Activated CD4-positive, alpha-beta T cell treated with anti-CD3 and anti-CD28 coated beads for 36 hours (primary cell): ENCODE measurements around the gene PRR12. TPM values are rescaled to one million over a fixed set of nuclear protein-coding genes. Genes with fewer than 3 reads are reported as not detected.

Experiments
- ATAC-seq: fragments of 200-7000 bp; cut with Tn5 transposase; one replicate; pipeline ENCODE4 v1.10.0; 2021; ENCODE audit warnings: mild to moderate bottlenecking, moderate library complexity
- CTCF ChIA-PET: fragments of 350-600 bp; sonication (Branson Sonifier 250); formaldehyde crosslinking; loops from one replicate; lab custom pipeline; 2021; ENCODE audit warnings: antibody characterized with exemption; lab: Charles Lee
- POLR2A ChIA-PET: fragments of 350-600 bp; sonication (Branson Sonifier 250); formaldehyde crosslinking; loops from one replicate; lab custom pipeline; 2021; ENCODE audit warnings: antibody characterized with exemption, inconsistent platforms; lab: Charles Lee
- DNase-seq: peaks from one replicate; pipeline ENCODE4 v3.0.0-alpha.2; 2020
- H3K27ac Mint-ChIP-seq: one replicate; pipeline ENCODE4 v1.8.0; 2021; ENCODE audit warnings: mixed read lengths
- H3K27me3 Mint-ChIP-seq: one replicate; pipeline ENCODE4 v1.8.0; 2021; ENCODE audit warnings: mixed read lengths
- H3K36me3 Mint-ChIP-seq: one replicate; pipeline ENCODE4 v1.8.0; 2021; ENCODE audit warnings: low read depth, mixed read lengths
- H3K4me1 Mint-ChIP-seq: one replicate; pipeline ENCODE4 v1.8.0; 2021; ENCODE audit warnings: mixed read lengths
- H3K4me3 Mint-ChIP-seq: one replicate; pipeline ENCODE4 v1.8.0; 2021; ENCODE audit warnings: mild to moderate bottlenecking, moderate library complexity, mixed read lengths
- H3K9me3 Mint-ChIP-seq: one replicate; pipeline ENCODE4 v1.8.0; 2021; ENCODE audit warnings: low read depth, mixed read lengths
- intact Hi-C, 2 experiments: fragments of 100-400 bp; cut with DNase I in 1 of 2; cut with micrococcal nuclease in 1 of 2; formaldehyde crosslinking; loops; one replicate each; pipeline versions ENCODE4 v1.14.2 to v1.15.1; 2022 to 2024; cut with DNase I, micrococcal nuclease
- total RNA-seq, 2 experiments: library from RNA; stranded (reverse); gene quantifications; one replicate each; pipeline ENCODE4 v1.2.3, GENCODE V29; 2021

The PRR12 gene
- total RNA-seq, 2 experiments from 2014 or later: 21.0 to 22.7 TPM

DNA sequence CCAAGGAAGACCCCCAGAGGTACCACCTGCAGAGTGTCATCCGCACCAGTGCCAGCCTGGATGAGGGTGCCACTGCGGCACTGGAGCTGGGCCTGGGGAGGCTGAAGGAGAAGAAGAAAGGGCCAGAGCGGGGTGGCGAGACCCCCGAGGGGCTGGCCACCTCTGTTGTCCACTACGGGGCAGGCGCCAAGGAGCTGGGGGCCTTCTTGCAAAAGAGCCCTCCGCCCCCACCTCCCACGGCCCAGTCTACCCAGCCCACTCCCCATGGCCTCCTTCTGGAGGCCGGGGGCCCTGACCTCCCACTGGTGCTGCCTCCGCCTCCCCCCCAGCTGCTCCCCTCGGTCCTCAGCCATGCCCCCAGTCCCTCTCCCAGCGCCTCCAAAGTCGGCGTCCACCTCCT is 5.4 kb downstream of the PRR12 start:
- H3K27ac Mint-ChIP-seq: no peak overlapping the region
- H3K4me1 Mint-ChIP-seq: peaks cover 17% of the 10 kb centered on the region
- no peak for DNase-seq
- H3K36me3 Mint-ChIP-seq: peaks cover 43% of the 10 kb centered on the region
- POLR2A ChIA-PET: no interaction called here
- H3K4me3 Mint-ChIP-seq: no peak overlapping the region
- CTCF ChIA-PET: no interaction called here
- H3K27me3 Mint-ChIP-seq: no peaks in the 10 kb centered on the region
- no peaks in the 10 kb centered on the region for H3K9me3 Mint-ChIP-seq
- intact Hi-C loops: no loop called here
- no peak for ATAC-seq

DNA sequence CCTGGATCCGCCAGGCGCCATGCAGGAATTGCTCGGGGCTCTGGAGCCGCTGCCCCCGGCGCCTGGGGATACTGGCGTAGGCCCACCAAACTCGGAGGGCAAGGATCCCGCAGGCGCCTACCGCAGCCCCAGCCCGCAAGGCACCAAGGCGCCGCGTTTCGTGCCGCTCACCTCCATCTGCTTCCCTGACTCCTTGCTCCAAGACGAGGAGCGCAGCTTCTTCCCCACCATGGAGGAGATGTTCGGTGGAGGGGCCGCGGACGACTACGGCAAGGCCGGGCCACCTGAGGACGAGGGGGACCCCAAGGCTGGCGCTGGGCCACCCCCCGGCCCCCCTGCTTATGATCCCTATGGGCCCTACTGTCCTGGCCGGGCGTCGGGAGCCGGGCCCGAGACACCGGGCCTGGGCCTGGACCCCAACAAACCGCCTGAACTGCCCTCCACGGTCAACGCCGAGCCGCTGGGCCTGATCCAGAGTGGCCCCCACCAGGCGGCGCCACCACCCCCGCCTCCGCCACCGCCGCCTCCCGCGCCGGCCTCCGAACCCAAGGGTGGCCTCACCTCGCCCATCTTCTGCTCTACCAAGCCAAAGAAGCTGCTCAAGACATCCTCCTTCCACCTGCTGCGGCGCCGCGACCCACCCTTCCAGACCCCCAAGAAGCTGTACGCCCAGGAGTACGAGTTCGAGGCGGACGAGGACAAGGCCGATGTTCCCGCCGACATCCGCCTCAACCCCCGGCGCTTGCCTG is 6.1 kb downstream of the PRR12 start:
- Mint-ChIP-seq H3K4me3 (no peak overlapping the region), H3K4me1 (peaks cover 17% of the 10 kb centered on the region), H3K36me3 (peaks cover 49% of the 10 kb centered on the region), H3K27ac (no peak overlapping the region), H3K9me3 (no peaks in the 10 kb centered on the region), H3K27me3 (no peaks in the 10 kb centered on the region)
- ATAC-seq: no peak
- ChIA-PET CTCF (no interaction called here), POLR2A (no interaction called here)
- intact Hi-C loops: no loop called here
- no peak for DNase-seq

DNA sequence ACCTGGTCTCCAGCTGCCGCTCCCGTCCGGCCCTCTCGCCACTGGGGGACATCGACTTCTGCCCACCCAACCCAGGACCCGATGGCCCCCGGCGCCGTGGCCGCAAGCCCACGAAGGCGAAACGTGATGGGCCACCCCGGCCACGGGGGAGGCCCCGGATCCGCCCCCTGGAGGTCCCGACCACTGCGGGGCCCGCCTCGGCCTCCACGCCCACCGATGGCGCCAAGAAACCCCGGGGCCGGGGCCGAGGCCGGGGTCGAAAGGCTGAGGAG is 6.7 kb downstream of the PRR12 start:
- H3K36me3 Mint-ChIP-seq: peaks cover 50% of the 10 kb centered on the region
- H3K27me3 Mint-ChIP-seq: no peaks in the 10 kb centered on the region
- intact Hi-C loops: no loop called here
- no peaks in the 10 kb centered on the region for H3K9me3 Mint-ChIP-seq
- DNase-seq: no peak
- ATAC-seq: no peak
- CTCF ChIA-PET: no interaction called here
- no peak overlapping the region for H3K27ac Mint-ChIP-seq
- no peak overlapping the region for H3K4me3 Mint-ChIP-seq
- POLR2A ChIA-PET: no interaction called here
- H3K4me1 Mint-ChIP-seq: peaks cover 17% of the 10 kb centered on the region

DNA sequence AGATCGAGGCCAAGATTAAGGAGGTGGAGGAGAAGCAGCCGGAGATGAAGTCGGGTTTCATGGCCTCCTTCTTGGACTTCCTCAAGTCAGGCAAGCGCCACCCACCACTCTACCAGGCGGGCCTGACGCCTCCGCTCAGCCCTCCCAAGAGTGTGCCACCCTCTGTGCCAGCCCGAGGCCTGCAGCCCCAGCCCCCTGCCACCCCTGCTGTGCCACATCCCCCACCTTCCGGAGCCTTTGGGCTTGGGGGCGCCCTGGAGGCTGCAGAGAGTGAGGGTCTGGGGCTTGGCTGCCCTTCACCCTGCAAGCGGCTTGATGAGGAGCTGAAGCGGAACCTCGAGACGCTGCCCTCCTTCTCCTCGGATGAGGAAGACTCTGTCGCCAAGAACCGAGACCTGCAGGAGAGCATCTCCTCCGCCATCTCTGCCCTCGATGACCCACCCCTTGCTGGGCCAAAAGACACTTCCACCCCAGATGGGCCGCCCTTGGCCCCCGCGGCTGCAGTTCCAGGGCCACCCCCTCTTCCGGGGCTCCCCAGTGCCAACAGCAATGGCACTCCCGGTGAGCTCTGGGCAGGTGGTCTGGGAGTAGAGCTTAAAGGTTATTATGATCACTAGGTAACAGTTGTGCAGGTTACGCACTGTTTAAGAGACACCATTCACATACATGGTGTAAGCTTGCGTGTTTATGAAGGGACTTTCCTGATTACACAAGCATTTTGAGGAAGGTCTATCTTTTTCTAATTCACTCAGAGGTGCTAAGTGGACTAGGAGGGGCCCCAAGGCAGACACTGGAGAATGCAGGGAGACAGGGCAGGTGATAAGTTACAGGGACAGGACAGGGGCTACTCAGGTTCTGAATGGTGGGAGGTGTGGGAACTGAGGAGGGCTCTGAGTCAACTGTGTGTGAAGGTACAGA is 8.7 kb downstream of the PRR12 start:
- H3K36me3 Mint-ChIP-seq: peaks cover 45% of the 10 kb centered on the region
- intact Hi-C loops: no loop called here
- peak overlapping the region; percentile 58 for H3K27ac Mint-ChIP-seq
- POLR2A ChIA-PET: no interaction called here
- CTCF ChIA-PET: interaction anchor here (0.5 to 0.9 kb wide), 2 partner anchors 12 to 92 kb away, joined by 3 read pairs; no protein-coding TSS in a partner anchor
- H3K4me3 Mint-ChIP-seq: no peak overlapping the region
- H3K4me1 Mint-ChIP-seq: peaks cover 12% of the 10 kb centered on the region
- no peak for DNase-seq
- H3K9me3 Mint-ChIP-seq: no peaks in the 10 kb centered on the region
- no peaks in the 10 kb centered on the region for H3K27me3 Mint-ChIP-seq
- peak; percentile 12 for ATAC-seq

DNA sequence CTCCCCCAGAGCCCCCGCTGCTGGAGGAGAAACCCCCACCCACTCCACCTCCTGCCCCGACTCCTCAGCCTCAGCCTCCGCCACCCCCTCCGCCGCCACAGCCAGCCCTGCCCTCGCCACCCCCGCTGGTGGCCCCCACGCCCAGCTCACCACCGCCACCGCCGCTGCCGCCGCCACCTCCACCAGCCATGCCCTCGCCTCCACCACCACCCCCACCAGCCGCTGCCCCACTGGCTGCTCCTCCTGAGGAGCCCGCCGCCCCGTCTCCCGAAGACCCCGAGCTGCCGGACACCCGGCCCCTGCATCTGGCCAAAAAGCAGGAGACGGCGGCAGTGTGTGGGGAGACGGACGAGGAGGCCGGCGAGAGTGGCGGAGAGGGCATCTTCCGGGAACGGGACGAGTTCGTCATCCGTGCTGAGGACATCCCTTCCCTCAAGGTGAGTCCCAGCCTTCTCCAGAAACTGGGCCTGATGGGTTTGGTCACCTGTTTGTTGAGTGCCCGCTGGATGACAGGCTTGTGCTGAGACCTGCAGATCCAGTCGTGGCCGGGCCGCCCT is 10.6 kb downstream of the PRR12 start:
- Mint-ChIP-seq H3K27ac (no peak overlapping the region), H3K4me1 (peaks cover 15% of the 10 kb centered on the region), H3K27me3 (no peaks in the 10 kb centered on the region), H3K9me3 (no peaks in the 10 kb centered on the region), H3K36me3 (peaks cover 42% of the 10 kb centered on the region), H3K4me3 (no peak overlapping the region)
- no peak for ATAC-seq
- DNase-seq: no peak
- CTCF ChIA-PET: no interaction called here
- intact Hi-C loops: no loop called here
- POLR2A ChIA-PET: no interaction called here

DNA sequence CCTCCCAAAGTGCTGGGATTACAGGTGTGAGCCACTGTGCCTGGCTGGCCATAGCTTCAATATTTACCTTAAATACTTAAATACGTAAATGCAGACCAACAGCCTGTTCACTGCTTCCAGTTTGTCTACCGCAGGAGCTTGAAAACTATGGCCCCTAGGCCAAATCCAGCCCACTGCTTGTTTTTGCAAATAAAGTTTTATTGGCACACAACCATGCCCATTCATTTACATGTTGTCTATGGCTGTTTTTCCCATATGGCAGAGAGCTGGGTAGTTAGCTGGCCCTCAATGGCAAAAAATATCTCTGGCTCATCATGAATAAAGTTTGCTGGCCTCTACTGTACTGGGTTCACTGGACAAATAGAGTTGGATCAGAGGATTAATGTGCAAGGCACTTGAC is 11.8 kb downstream of the PRR12 start:
- Mint-ChIP-seq H3K4me1 (peaks cover 15% of the 10 kb centered on the region), H3K4me3 (no peak overlapping the region), H3K27me3 (no peaks in the 10 kb centered on the region), H3K9me3 (no peaks in the 10 kb centered on the region), H3K27ac (no peak overlapping the region), H3K36me3 (peaks cover 40% of the 10 kb centered on the region)
- intact Hi-C loops: no loop called here
- DNase-seq (no peak), ATAC-seq (no peak)
- CTCF ChIA-PET: interaction anchor here (0.6 kb wide), 1 partner anchor 16 kb away, joined by 3 read pairs; no protein-coding TSS in a partner anchor
- POLR2A ChIA-PET: no interaction called here

DNA sequence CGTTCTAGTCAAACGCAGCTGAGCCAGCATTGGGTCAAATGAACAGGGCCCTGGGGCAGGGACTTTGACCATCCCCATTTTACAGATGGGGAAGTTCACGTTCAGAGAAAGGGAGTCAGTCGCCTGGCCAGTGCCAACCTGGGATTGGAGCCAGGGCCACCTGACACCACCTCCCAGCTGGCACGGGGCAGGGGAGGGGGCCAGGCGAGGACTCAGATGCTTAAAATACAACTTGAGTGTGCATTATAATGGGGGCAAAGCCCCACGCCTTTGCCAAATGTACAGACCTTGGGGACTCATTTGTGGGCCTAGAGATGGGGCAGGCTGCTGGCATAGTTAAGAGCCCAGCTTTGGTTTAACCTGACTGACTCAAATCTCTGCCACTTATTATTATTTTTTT is 14.6 kb downstream of the PRR12 start:
- Mint-ChIP-seq H3K27me3 (no peaks in the 10 kb centered on the region), H3K36me3 (peaks cover 29% of the 10 kb centered on the region), H3K4me3 (no peak overlapping the region), H3K4me1 (peaks cover 11% of the 10 kb centered on the region), H3K27ac (no peak overlapping the region), H3K9me3 (no peaks in the 10 kb centered on the region)
- ATAC-seq: peak; percentile 16
- DNase-seq: no peak
- intact Hi-C loops: no loop called here
- CTCF ChIA-PET: interaction anchor here (1.1 kb wide), 1 partner anchor 13 kb away, joined by 4 read pairs; no protein-coding TSS in a partner anchor
- POLR2A ChIA-PET: no interaction called here

DNA sequence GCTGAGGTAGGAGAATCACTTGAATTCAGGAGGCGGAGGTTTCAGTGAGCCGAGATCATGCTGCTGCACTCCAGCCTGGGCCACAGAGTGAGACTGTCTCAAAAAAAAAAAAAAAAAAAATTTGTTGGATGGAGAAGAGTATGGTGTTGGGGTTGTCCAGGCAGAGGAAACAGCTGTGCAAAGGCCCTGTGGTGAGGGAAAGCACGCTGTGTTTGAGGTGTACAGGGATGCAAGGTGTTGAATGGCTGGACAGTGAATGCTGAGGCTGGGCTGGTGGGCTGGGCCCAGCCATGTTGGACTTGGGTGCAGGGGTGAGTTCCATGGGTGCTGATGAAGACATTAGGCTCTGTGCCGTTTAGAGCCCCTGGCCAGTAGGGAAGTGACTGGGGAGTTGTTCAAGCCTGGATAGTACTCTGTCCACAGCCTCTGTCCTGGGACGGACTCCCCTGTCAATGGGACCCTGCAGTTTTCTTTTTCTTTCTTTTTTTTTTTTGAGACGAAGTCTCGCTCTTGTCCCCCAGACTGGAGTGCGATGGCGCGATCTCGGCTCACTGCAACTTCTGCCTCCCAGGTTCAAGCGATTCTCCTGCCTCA is 18.6 kb downstream of the PRR12 start:
- H3K27me3 Mint-ChIP-seq: no peaks in the 10 kb centered on the region
- H3K36me3 Mint-ChIP-seq: peaks cover 21% of the 10 kb centered on the region
- H3K9me3 Mint-ChIP-seq: no peaks in the 10 kb centered on the region
- DNase-seq: no peak
- ChIA-PET POLR2A (interaction anchor here (0.5 to 0.7 kb wide), 2 partner anchors 14 to 158 kb away, joined by 3 to 4 read pairs; no protein-coding TSS in a partner anchor), CTCF (interaction anchor here (0.6 to 1.1 kb wide), 3 partner anchors 108 to 161 kb away, joined by 3 read pairs; no protein-coding TSS in a partner anchor)
- peaks cover 20% of the 10 kb centered on the region for H3K4me1 Mint-ChIP-seq
- intact Hi-C loops: no loop called here
- H3K27ac Mint-ChIP-seq: no peak overlapping the region
- H3K4me3 Mint-ChIP-seq: no peak overlapping the region
- no peak for ATAC-seq

DNA sequence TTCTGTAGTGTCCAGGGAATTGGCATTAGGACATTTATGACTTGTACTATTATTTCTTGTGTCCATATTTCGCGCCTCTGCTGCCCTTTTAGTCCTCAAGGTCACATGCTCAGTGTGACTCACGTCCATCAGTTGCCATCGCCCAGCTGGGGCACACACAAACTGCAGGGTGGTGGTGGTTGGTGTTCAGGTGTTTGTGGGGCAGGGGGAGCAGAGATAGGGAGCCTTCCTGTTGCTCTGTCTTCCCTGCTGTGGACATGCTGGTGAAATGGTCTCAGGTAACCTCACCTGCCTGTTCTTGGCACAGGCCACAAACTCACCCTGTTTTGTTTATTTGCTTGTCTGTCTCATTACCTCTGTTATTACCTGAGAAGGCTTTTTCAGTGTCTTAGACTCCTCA is 22.4 kb downstream of the PRR12 start:
- ATAC-seq (no peak), DNase-seq (no peak)
- POLR2A ChIA-PET: no interaction called here
- intact Hi-C loops: no loop called here
- Mint-ChIP-seq H3K4me3 (no peak overlapping the region), H3K27me3 (no peaks in the 10 kb centered on the region), H3K36me3 (peaks cover 51% of the 10 kb centered on the region), H3K4me1 (peaks cover 17% of the 10 kb centered on the region), H3K9me3 (no peaks in the 10 kb centered on the region), H3K27ac (peak overlapping the region; percentile 89)
- CTCF ChIA-PET: interaction anchor here (0.6 kb wide), 1 partner anchor 1762 kb away, joined by 3 read pairs; no protein-coding TSS in a partner anchor

DNA sequence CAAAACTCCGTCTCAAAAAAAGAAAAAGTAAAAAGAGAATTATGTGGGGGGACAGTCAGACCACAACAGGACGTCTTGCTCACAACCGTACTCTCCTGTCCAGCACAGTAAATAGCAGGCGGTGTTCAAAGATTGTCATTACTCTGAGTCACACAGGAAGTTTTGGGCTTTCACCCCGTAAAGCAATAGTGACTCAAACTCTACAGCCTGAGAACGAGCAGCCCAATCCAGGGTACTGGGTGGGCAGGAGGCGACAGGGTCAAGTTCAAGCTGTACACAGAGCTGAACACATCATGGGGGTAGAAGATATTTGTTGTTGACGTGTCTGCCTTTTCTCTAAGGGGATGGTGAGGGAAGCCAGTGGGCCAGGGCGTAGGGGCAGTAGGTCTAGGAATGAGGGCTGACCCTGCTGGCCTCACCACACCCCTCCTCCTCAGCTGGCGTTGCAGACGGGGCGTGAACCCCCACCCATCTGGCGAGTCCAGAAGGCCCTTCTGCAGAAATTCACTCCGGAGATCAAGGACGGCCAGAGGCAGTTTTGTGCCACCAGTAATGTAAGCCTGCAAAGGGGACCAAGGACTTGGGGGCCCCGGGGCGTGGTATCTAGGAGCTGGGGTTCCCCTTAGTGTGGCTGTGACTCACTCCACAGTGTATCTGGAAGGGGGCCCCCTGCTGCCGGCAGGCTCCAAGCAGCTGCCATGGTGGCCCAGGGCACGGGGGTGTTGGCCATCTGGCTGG is 23.3 kb downstream of the PRR12 start:
- peaks cover 56% of the 10 kb centered on the region for H3K36me3 Mint-ChIP-seq
- H3K4me1 Mint-ChIP-seq: peaks cover 17% of the 10 kb centered on the region
- H3K27ac Mint-ChIP-seq: peak overlapping the region; percentile 89
- ATAC-seq (peak; percentile 85), DNase-seq (peak; percentile 69)
- H3K4me3 Mint-ChIP-seq: no peak overlapping the region
- CTCF ChIA-PET: interaction anchor here (0.6 kb wide), 3 partner anchors 43 to 415 kb away, joined by 3 to 4 read pairs (median 3); no protein-coding TSS in a partner anchor
- H3K27me3 Mint-ChIP-seq: no peaks in the 10 kb centered on the region
- intact Hi-C loops: no loop called here
- no peaks in the 10 kb centered on the region for H3K9me3 Mint-ChIP-seq
- POLR2A ChIA-PET: no interaction called here
